SK-N-SH (cell line): ENCODE data around the gene PHGDH. TPM values are rescaled to one million over a fixed set of nuclear protein-coding genes. Genes with fewer than 3 reads are reported as not detected.

ENCODE experiments used
- CTCF ChIA-PET: fragments of 300-600, 350-600 bp; formaldehyde crosslinking; extraction: SDS; loops from one replicate; lab custom pipeline; 2021; lab: Yijun Ruan, JAX
- POLR2A ChIA-PET: fragments of 350-600 bp; sonication (Branson Sonifier 250); formaldehyde crosslinking; extraction: SDS; loops from one replicate; lab custom pipeline; 2020; ENCODE audit warnings: antibody characterized with exemption, inconsistent platforms; lab: Yijun Ruan, JAX
- DNase-seq: peaks from one replicate; pipeline ENCODE4 v3.0.0; 2012
- H2AFZ ChIP-seq: fragments of 200-600 bp; sonication (generic); 2 replicates; pipeline ENCODE4 v1.8.1; 2016; ENCODE audit warnings: antibody characterized with exemption, mild to moderate bottlenecking, low read depth
- H3F3A ChIP-seq: fragments of 200-600 bp; sonication (generic); replicated peaks from 2 replicates; pipeline ENCODE3; 2016; ENCODE audit warnings: antibody characterized with exemption, mild to moderate bottlenecking; ENCODE audit not compliant: insufficient read depth
- H3K27ac ChIP-seq, 2 experiments: fragments of 200-500 bp in 1 of 2; fragments of 200-600 bp in 1 of 2; sonication (Bioruptor generic) in 1 of 2; sonication (generic), shearing (Covaris generic) in 1 of 2; 2 replicates each; pipeline versions ENCODE4 v1.5.1 to v1.6.1; 2014 to 2016; ENCODE audit warnings: low read depth in 2 of 2, inconsistent platforms in 1 of 2, low read length in 1 of 2, mild to moderate bottlenecking in 1 of 2, mixed read lengths in 1 of 2
- H3K27me3 ChIP-seq: fragments of 200-600 bp; sonication (generic), shearing (Covaris generic); 2 replicates; pipeline ENCODE4 v1.6.1; 2016; ENCODE audit warnings: mixed run types; ENCODE audit not compliant: insufficient read depth
- H3K36me3 ChIP-seq, 2 experiments: fragments of 200-500 bp in 1 of 2; fragments of 200-600 bp in 1 of 2; sonication (Bioruptor generic) in 1 of 2; sonication (generic) in 1 of 2; replicated peaks in 1 of 2; 2 replicates each; pipeline versions ENCODE3 to v1.5.1; 2014 to 2016; ENCODE audit warnings: low read length in 1 of 2, mild to moderate bottlenecking in 1 of 2; ENCODE audit not compliant: insufficient read depth in 2 of 2, control insufficient read depth in 1 of 2
- H3K4me1 ChIP-seq, 2 experiments: fragments of 200-500 bp in 1 of 2; fragments of 200-600 bp in 1 of 2; sonication (Bioruptor generic) in 1 of 2; sonication (generic), shearing (Covaris generic) in 1 of 2; 2 replicates each; pipeline versions ENCODE4 v1.5.1 to v1.6.1; 2014 to 2016; ENCODE audit warnings: low read depth in 1 of 2, low read length in 1 of 2, mixed run types in 1 of 2; ENCODE audit not compliant: insufficient read depth in 2 of 2, control insufficient read depth in 1 of 2
- H3K4me2 ChIP-seq: fragments of 200-600 bp; sonication (generic), shearing (Covaris generic); 2 replicates; pipeline ENCODE4 v1.6.1; 2017; ENCODE audit warnings: mixed run types
- H3K4me3 ChIP-seq, 2 experiments: fragments of 200-500 bp in 1 of 2; fragments of 200-600 bp in 1 of 2; sonication (Bioruptor generic) in 1 of 2; sonication (generic), shearing (Covaris generic) in 1 of 2; 2 replicates each; pipeline versions ENCODE4 v1.5.1 to v1.8.1; 2014 to 2016; ENCODE audit warnings: low read depth in 2 of 2, inconsistent platforms in 1 of 2, low read length in 1 of 2, mild to moderate bottlenecking in 1 of 2, mixed read lengths in 1 of 2, moderate library complexity in 1 of 2
- H3K79me2 ChIP-seq: fragments of 200-600 bp; sonication (generic); 2 replicates; pipeline ENCODE4 v1.8.1; 2017; ENCODE audit warnings: mild to moderate bottlenecking; ENCODE audit not compliant: insufficient read depth
- H3K9ac ChIP-seq: fragments of 200-600 bp; sonication (generic); 2 replicates; pipeline ENCODE4 v1.6.1; 2017; ENCODE audit warnings: mixed run types
- H3K9me2 ChIP-seq: fragments of 200-600 bp; sonication (generic); 2 replicates; pipeline ENCODE4 v1.6.1; 2017; ENCODE audit warnings: mixed run types
- H3K9me3 ChIP-seq: fragments of 200-600 bp; sonication (generic); 2 replicates; pipeline ENCODE4 v1.6.1; 2017; ENCODE audit warnings: mixed run types, mild to moderate bottlenecking, moderate library complexity
- H4K20me1 ChIP-seq: fragments of 200-600 bp; sonication (generic); 2 replicates; pipeline ENCODE4 v1.6.1; 2017; ENCODE audit warnings: mild to moderate bottlenecking, mixed run types; ENCODE audit not compliant: insufficient read depth
- CHD2 ChIP-seq: fragments of 150-350 bp; IDR thresholded peaks from 2 replicates; pipeline ENCODE4 v1.6.1; 2018; ENCODE audit warnings: low read length; ENCODE audit not compliant: partially characterized antibody
- ELF1 ChIP-seq: IDR thresholded peaks from 2 replicates; pipeline ENCODE4 v1.4.0; 2012
- EP300 ChIP-seq, 2 experiments: IDR thresholded peaks; 2 replicates each; pipeline versions ENCODE4 v1.4.0 to v1.6.1; 2012; ENCODE audit warnings: borderline replicate concordance in 1 of 2, low read depth in 1 of 2, low read length in 1 of 2
- EZH2phosphoT487 ChIP-seq: fragments of 200-600 bp; sonication (generic); IDR thresholded peaks from 2 replicates; pipeline ENCODE4 v1.6.1; 2017; ENCODE audit warnings: low read depth, mixed run types, mild to moderate bottlenecking, antibody characterized with exemption, moderate library complexity, borderline replicate concordance
- IRF3 ChIP-seq: fragments of 150-350 bp; IDR thresholded peaks from 2 replicates; pipeline ENCODE4 v1.6.1; 2016; ENCODE audit warnings: mild to moderate bottlenecking, low read depth, low read length
- MAX ChIP-seq: IDR thresholded peaks from 2 replicates; pipeline ENCODE4 v1.4.0; 2012; ENCODE audit warnings: low read depth
- MEF2A ChIP-seq: IDR thresholded peaks from 2 replicates; pipeline ENCODE4 v1.4.0; 2012; ENCODE audit warnings: low read depth, borderline replicate concordance
- NFIC ChIP-seq: IDR thresholded peaks from 2 replicates; pipeline ENCODE4 v1.4.0; 2012; ENCODE audit warnings: borderline replicate concordance
- RCOR1 ChIP-seq: fragments of 150-350 bp; IDR thresholded peaks from 2 replicates; pipeline ENCODE4 v1.6.1; 2017; ENCODE audit warnings: antibody characterized with exemption, low read length
- RFX5 ChIP-seq: IDR thresholded peaks from 2 replicates; pipeline ENCODE4 v1.6.1; 2012; ENCODE audit warnings: mild to moderate bottlenecking, improper control_type of control experiment, low read length
- TCF12 ChIP-seq: IDR thresholded peaks from 2 replicates; pipeline ENCODE4 v1.4.0; 2012
- TEAD4 ChIP-seq: IDR thresholded peaks from 2 replicates; pipeline ENCODE4 v1.4.0; 2012; ENCODE audit warnings: mild to moderate bottlenecking, borderline replicate concordance; ENCODE audit not compliant: insufficient read depth
- ZBTB33 ChIP-seq: IDR thresholded peaks from 2 replicates; pipeline ENCODE4 v1.4.0; 2012; ENCODE audit warnings: low read depth, borderline replicate concordance
- WGBS: methylation state at CpG from one replicate; pipeline ENCODE4 v1.1.6; 2017; ENCODE audit warnings: low lambda C conversion rate; 5-methylcytosine and 5-hydroxymethylcytosine counted together
- polyA plus RNA-seq, 3 experiments: library from polyadenylated mRNA; depleted of rRNA; stranded (reverse); fragments of >200 nt; gene quantifications; 2 replicates each; pipeline ENCODE4 v1.2.3, GENCODE V29; 2012
- TF ChIP-seq, protein P1 (sequence below): IDR thresholded peaks from 2 replicates; pipeline ENCODE4; 2012
- TF ChIP-seq, protein P2 (sequence below): fragments of 200-600 bp; sonication (generic); IDR thresholded peaks from 2 replicates; pipeline ENCODE4 v1.6.1; 2017; ENCODE audit warnings: antibody characterized with exemption, mild to moderate bottlenecking, moderate library complexity

PHGDH gene
- polyA plus RNA-seq, 1 of the 3 experiments (the other 2 are of a cell fraction) = 30.2 TPM

- TF ChIP-seq MAX = no peak
These were observed 60.6 kb downstream of the PHGDH start (continued) for GRCh38 chr1:119772298-119772697.

DNA sequence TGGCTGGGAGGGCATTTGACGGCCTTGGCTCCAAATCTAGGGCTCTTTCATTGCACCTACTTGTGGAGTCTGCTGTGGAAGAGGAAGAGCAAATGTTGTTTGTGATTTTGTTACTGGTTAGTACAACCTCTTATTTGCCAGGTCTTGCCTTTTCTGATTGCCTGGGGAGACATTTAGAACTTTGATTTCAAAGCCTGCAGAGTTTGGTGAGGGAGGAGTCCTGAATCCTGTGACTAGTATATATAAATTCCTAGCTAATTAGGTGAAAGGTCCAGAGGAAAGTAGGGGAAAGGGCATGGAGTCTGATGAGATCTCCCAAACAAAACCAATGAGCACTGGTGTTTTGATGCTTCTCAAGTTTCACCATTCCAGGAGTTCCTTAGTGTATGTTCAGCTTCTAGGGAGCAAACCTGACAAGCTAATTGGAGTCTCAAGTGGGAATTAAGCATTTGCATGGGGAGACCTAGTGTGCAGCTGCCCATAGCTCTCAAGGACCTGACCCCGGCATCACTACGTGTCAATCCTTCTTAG is 62.0 kb downstream of the PHGDH start:
- Histone ChIP-seq H3K9me2 (no peaks in the 10 kb centered on the region), H3K4me2 (no peak overlapping the region), H3K4me1 (peaks cover 5 to 7% of the 10 kb centered on the region in 2 experiments; a peak in 2 of 4 replicates), H4K20me1 (no peaks in the 10 kb centered on the region), H3K27me3 (no peaks in the 10 kb centered on the region), H3K9ac (no peak overlapping the region), H3K79me2 (no peaks in the 10 kb centered on the region), H2AFZ (no peak overlapping the region), H3K4me3 (no peak overlapping the region), H3F3A (no peaks in the 10 kb centered on the region), H3K9me3 (no peaks in the 10 kb centered on the region), H3K27ac (no peak overlapping the region), H3K36me3 (no peaks in the 10 kb centered on the region)
- TF ChIP-seq NFIC (no peak), EZH2phosphoT487 (no peak), RCOR1 (no peak), CHD2 (no peak), TCF12 (no peak)
- TF ChIP-seq, protein P1, sequence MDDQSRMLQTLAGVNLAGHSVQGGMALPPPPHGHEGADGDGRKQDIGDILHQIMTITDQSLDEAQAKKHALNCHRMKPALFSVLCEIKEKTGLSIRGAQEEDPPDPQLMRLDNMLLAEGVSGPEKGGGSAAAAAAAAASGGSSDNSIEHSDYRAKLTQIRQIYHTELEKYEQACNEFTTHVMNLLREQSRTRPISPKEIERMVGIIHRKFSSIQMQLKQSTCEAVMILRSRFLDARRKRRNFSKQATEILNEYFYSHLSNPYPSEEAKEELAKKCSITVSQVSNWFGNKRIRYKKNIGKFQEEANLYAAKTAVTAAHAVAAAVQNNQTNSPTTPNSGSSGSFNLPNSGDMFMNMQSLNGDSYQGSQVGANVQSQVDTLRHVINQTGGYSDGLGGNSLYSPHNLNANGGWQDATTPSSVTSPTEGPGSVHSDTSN = no peak
- TF ChIP-seq, protein P2, sequence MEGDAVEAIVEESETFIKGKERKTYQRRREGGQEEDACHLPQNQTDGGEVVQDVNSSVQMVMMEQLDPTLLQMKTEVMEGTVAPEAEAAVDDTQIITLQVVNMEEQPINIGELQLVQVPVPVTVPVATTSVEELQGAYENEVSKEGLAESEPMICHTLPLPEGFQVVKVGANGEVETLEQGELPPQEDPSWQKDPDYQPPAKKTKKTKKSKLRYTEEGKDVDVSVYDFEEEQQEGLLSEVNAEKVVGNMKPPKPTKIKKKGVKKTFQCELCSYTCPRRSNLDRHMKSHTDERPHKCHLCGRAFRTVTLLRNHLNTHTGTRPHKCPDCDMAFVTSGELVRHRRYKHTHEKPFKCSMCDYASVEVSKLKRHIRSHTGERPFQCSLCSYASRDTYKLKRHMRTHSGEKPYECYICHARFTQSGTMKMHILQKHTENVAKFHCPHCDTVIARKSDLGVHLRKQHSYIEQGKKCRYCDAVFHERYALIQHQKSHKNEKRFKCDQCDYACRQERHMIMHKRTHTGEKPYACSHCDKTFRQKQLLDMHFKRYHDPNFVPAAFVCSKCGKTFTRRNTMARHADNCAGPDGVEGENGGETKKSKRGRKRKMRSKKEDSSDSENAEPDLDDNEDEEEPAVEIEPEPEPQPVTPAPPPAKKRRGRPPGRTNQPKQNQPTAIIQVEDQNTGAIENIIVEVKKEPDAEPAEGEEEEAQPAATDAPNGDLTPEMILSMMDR = no peak
- no peak for DNase-seq
- ChIA-PET POLR2A (no interaction called here), CTCF (interaction anchor here (2.0 kb wide), 1 partner anchor 30 kb away, joined by 5 read pairs; no protein-coding TSS in a partner anchor)
- WGBS = 80% methylated on average over 3 of the region's 3 CpGs

DNA sequence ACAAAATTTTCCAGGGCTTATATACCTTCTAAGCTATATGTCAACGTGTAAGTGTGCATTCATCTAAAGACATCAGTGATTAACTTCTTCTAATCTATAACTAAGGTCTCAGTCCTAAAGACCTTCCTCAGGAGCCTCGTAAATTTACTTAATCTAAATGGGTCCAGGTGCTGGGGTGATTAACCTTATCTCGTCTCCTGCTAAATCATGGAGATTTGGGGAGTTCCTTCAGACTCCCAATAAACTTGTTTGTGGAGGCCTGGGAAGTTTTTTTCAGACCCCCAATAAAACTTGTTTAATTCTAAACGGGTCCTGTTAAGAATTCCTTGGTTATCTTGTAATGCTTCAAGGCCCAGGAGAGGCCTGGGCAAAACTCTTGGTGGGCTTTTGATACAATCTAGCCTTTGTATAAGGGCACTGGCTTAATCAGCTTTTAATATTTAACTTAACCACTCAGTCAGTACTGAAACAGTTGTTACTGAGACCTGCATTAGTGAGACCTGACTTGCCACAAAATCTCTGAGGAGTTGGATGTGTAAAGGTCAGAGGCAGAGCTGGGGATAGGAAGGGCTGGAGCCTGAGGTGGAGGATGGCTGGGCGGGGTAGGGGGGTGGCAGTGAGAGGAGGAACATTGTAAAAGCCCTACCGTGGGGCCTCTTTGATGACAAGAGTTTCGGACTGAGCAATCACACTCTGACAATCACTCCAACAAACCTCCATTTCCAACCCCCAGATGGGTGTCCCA is 63.2 kb downstream of the PHGDH start:
- Histone ChIP-seq H3K4me1 (peaks cover 7 to 8% of the 10 kb centered on the region in 2 experiments; a peak in 2 of 4 replicates), H3K9ac (no peak overlapping the region), H3K36me3 (no peaks in the 10 kb centered on the region), H3K9me3 (no peaks in the 10 kb centered on the region), H4K20me1 (no peaks in the 10 kb centered on the region), H3K27me3 (no peaks in the 10 kb centered on the region), H3K79me2 (no peaks in the 10 kb centered on the region), H2AFZ (no peak overlapping the region), H3F3A (no peaks in the 10 kb centered on the region), H3K9me2 (no peaks in the 10 kb centered on the region), H3K27ac (no peak overlapping the region), H3K4me3 (no peak overlapping the region), H3K4me2 (no peak overlapping the region)
- 67% methylated on average over 7 of the region's 7 CpGs for WGBS
- TF ChIP-seq ZBTB33 = no peak
- TF ChIP-seq TCF12 = no peak
- TF ChIP-seq RCOR1 = no peak
- TF ChIP-seq RFX5 = no peak
- no peak for TF ChIP-seq EP300 (IDR thresholded peaks at IDR 0.05; ENCODE audit: borderline replicate concordance in 1 of 2, low read depth in 1 of 2, low read length in 1 of 2)
- no peak for TF ChIP-seq ELF1
- TF ChIP-seq MEF2A = no peak
- no peak for TF ChIP-seq IRF3
- no peak for TF ChIP-seq TEAD4
- CTCF ChIA-PET = interaction anchor here (2.0 kb wide), 1 partner anchor 31 kb away, joined by 5 read pairs; no protein-coding TSS in a partner anchor
- POLR2A ChIA-PET = no interaction called here
- no peak for DNase-seq
